ENCODE data around the gene NFKBIA.
A peak's percentile ranks its signal among the peaks of the same experiment; 100 is the strongest.

NFKBIA gene

DNA sequence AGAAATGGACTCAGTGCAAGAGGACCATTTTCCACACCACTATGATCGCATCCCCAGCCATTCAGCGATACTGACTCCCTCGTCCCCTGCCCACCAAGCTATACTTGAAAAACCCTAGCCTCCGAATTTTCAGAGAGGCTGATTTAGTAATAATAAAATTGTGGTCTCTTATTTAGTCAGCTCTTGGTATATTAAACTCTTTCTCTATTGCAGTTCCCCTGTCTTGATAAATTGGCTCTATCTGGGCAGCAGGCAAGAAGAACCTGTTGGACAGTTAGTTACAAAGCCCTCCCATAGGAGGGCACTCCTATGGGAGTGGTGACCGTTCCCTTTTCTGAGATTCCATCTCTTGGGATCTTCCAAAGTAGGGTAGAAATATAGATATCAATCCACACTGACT, 33.6 kb downstream of the NFKBIA start:
- Histone ChIP-seq H3K4me2 (0 out of 22 replicates have a peak overlapping the region, but pooled peaks of 1 of the 11 experiments have one; percentile 93), H3K27ac (no peak overlapping the region), H4K20me1 (no peaks in the 10 kb centered on the region), H3K9me3 (replicated peaks in 1 of 11) (peaks cover 6 to 25% (median 15%) of the 10 kb centered on the region in 11 experiments; a peak in 20 of 22 replicates), H3K9ac (no peak overlapping the region), H3K4me1 (peaks cover 38 to 89% (median 60%) of the 10 kb centered on the region in 10 experiments), H3K4me3 (no peak overlapping the region), H3K36me3 (no peaks in the 10 kb centered on the region), H3K27me3 (no peaks in the 10 kb centered on the region)
- no peak for TF ChIP-seq Cebpa-rat (IDR thresholded peaks at IDR 0.05)

DNA sequence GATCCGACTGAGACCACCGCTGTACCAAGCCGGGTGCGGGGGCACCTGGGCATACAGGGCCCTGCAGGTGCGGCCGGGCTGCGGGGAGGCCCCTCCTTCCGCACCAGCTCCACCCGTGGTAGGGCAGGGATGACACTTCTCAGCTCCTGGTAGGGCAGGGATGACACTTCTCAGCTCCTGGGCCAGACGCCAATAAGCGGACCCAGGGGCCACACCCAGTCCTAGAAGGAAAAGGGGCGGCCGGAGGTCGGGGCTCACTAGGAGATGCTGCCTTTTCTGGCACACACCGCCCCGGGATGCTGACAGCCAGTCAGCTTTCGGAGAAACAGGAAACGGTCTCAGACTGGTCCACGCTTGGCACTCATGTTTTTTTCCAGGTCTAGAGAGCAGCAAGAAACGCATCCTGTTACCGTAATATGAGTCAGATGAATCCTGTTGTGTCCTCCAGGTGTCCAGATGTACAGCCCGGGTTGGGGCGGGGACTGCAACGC, 34.8 kb downstream of the NFKBIA start:
- Histone ChIP-seq H3K9ac (peak overlapping the region in 1 of 11 experiments; percentile 7; a peak in 1 of 22 replicates), H3K9me3 (replicated peaks in 1 of 11) (peaks cover 6 to 25% (median 15%) of the 10 kb centered on the region in 11 experiments; a peak in 20 of 22 replicates), H3K27me3 (no peaks in the 10 kb centered on the region), H3K4me3 (no peak overlapping the region), H3K4me2 (peak overlapping the region; percentile 38 to 93 (median 83); a peak in 21 of 22 replicates), H3K36me3 (no peaks in the 10 kb centered on the region), H3K27ac (peak overlapping the region in 4 of 11 experiments; percentile 23 to 92 (median 46); a peak in 6 of 22 replicates), H3K4me1 (peaks cover 50 to 89% (median 68%) of the 10 kb centered on the region in 10 experiments), H4K20me1 (no peaks in the 10 kb centered on the region)
- TF ChIP-seq Cebpa-rat (IDR thresholded peaks at IDR 0.05): no peak

DNA sequence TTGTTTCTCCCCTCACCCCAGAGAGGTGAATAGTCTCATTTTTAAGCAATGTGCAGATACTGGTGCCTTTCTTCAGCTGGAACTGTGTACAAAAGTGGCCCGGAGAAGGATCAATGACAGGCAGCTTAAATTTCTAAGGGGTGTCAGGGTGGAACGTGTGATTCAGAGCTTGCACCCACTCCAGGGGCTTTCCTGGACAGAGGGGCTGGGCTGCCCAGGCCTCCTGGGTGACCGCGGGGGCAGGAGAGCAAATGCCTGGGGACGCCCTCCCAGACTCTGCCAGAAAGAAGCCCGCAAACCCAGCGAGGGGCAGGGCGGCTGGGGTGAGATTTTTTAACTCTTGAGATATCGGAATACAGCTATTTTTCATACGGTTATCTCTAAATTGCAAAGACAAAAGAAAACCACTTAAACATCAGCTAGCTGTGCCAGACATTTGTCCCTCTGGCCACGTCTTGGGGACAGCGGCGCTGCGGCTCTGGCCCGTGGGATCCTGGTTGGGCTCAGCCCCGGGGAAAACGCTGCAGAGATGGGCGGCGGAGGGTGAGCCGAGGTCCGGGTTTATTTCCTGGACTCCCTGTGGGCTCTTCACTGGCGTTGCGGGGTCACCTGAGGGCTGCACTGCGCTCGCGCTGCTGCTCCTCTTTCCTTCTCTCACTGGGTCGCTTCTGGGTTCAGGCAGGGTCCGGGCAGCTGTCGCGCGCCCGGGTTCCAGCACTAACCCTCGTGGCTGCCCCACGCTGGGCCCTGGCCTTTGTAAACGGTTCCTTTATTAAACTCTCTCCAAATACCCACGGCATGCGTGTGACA, 35.8 kb downstream of the NFKBIA start:
- no peak for TF ChIP-seq Cebpa-rat (IDR thresholded peaks at IDR 0.05)
- peak overlapping the region in 9 of 11 experiments; percentile 19 to 82 (median 67); a peak in 9 of 22 replicates for H3K9ac ChIP-seq
- H3K9me3 ChIP-seq (replicated peaks in 1 of 11): peaks cover 6 to 25% (median 15%) of the 10 kb centered on the region in 11 experiments; a peak in 20 of 22 replicates
- no peaks in the 10 kb centered on the region for H3K36me3 ChIP-seq
- H3K27ac ChIP-seq: peak overlapping the region in 10 of 11 experiments; percentile 2 to 95 (median 78); a peak in 18 of 22 replicates
- H4K20me1 ChIP-seq: no peaks in the 10 kb centered on the region
- no peak overlapping the region for H3K4me3 ChIP-seq
- H3K4me1 ChIP-seq: peaks cover 50 to 89% (median 59%) of the 10 kb centered on the region in 10 experiments
- no peaks in the 10 kb centered on the region for H3K27me3 ChIP-seq
- H3K4me2 ChIP-seq: peak overlapping the region; percentile 76 to 93 (median 83)

DNA sequence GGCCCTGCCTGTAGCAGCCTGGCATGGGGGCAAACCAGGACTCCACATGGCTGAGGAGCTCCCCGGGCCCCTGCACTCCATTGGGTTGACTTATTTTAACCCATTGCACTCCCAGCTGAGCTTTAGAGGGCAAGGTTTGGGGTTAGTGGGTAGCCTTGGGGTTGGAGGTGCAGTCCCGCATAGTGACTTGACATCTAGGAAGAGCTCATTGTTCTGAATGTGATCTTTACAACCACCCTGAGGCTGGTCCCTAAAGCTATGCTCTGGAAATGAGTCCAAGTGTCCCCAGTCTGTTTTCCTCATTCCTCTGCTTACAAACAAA, 36.4 kb downstream of the NFKBIA start:
- Histone ChIP-seq H3K4me3 (0 out of 20 replicates have a peak overlapping the region, but pooled peaks of 1 of the 10 experiments have one; percentile 4), H3K4me2 (peak overlapping the region; percentile 76 to 93 (median 83)), H3K27ac (peak overlapping the region in 10 of 11 experiments; percentile 65 to 95 (median 78); a peak in 19 of 22 replicates), H3K9ac (peak overlapping the region; percentile 24 to 82 (median 65); a peak in 17 of 22 replicates), H3K4me1 (peaks cover 50 to 88% (median 59%) of the 10 kb centered on the region in 10 experiments), H3K27me3 (no peaks in the 10 kb centered on the region), H3K9me3 (replicated peaks in 1 of 11) (peaks cover 6 to 25% (median 15%) of the 10 kb centered on the region in 11 experiments; a peak in 20 of 22 replicates), H4K20me1 (no peaks in the 10 kb centered on the region), H3K36me3 (no peaks in the 10 kb centered on the region)
- TF ChIP-seq Cebpa-rat (IDR thresholded peaks at IDR 0.05): no peak

DNA sequence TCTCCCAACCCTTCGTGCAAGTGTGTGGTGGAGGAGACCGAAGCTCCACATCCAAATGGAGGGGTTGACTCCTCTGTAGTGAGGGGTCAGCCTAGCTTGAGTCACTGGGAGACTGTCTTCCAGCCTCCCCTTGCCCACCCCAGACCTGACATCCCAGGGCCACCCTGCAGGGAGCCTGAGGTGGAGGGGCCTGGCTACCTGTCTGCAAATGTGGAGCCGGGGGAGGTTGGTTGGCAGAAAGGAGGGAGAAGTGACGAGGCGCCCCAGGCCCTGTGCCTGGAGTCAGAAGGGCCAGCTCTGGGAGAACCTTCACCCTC, 37.5 kb downstream of the NFKBIA start:
- H3K4me3 ChIP-seq: peak overlapping the region in 2 of 10 experiments; percentile 4 to 24; a peak in 1 of 20 replicates
- peak overlapping the region; percentile 65 to 95 (median 79) for H3K27ac ChIP-seq

DNA sequence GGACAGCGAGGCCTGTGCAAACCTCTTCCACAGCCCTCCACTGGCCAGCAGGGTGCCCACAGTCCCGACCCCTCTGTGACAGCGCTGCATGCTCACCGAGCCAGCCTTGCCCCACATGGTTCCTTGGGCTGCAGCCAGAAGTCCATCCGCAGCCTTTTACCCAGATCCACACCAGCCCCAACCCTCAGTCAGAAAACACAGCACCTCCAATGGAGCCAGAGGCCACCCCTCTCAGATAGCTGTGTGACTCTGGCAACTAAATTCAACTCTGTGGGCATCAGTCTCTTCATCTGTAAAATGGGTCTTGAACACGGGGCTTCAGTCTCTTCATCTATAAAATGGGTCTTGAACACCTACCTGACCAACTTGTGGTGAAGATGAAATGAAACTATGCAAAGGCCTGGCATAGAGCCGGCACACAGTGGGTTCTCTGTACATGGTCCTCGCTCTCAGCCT, 38.0 kb downstream of the NFKBIA start:
- H3K4me3 ChIP-seq: no peak overlapping the region
- H3K36me3 ChIP-seq: no peaks in the 10 kb centered on the region
- no peaks in the 10 kb centered on the region for H3K27me3 ChIP-seq
- H3K4me1 ChIP-seq: peaks cover 50 to 90% (median 58%) of the 10 kb centered on the region in 10 experiments
- peak overlapping the region; percentile 76 to 93 (median 83) for H3K4me2 ChIP-seq
- TF ChIP-seq Cebpa-rat (IDR thresholded peaks at IDR 0.05): no peak
- H3K9me3 ChIP-seq (replicated peaks in 1 of 11): peaks cover 6 to 15% (median 10%) of the 10 kb centered on the region in 11 experiments; a peak in 20 of 22 replicates
- H4K20me1 ChIP-seq: no peaks in the 10 kb centered on the region
- peak overlapping the region; percentile 65 to 95 (median 79) for H3K27ac ChIP-seq
- H3K9ac ChIP-seq: peak overlapping the region; percentile 1 to 82 (median 65); a peak in 15 of 22 replicates

More for the DNA sequence above, 37.5 kb downstream of the NFKBIA start:
- no peaks in the 10 kb centered on the region for H3K36me3 ChIP-seq
- H3K4me2 ChIP-seq: peak overlapping the region; percentile 76 to 93 (median 83)
- peaks cover 6 to 19% (median 12%) of the 10 kb centered on the region in 11 experiments; a peak in 20 of 22 replicates for H3K9me3 ChIP-seq (replicated peaks in 1 of 11)
- peaks cover 50 to 88% (median 58%) of the 10 kb centered on the region in 10 experiments for H3K4me1 ChIP-seq
- no peak for TF ChIP-seq Cebpa-rat (IDR thresholded peaks at IDR 0.05)
- no peaks in the 10 kb centered on the region for H3K27me3 ChIP-seq
- peak overlapping the region; percentile 50 to 82 (median 65); a peak in 20 of 22 replicates for H3K9ac ChIP-seq
- no peaks in the 10 kb centered on the region for H4K20me1 ChIP-seq

DNA sequence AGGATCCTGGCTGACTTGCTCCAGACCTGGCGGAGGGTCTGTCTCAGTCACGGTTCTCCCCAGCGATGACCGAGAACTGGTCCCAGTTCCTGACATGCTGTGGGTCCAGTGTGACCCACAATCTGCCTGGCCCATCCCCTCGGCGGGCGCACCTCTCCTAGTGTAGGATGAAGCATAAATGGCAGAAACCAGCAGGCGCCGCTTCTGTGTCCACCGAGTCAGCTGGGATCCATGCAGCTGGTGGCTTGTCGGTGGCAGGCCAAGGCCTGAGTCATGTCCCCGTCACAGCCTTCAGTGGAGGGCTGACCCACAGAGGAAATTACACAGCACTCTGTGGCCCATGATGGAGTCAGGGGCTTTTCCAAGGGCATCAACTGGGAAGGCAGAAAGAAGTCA, 38.5 kb downstream of the NFKBIA start:
- no peak for TF ChIP-seq Cebpa-rat (IDR thresholded peaks at IDR 0.05)
- peaks cover 50 to 90% (median 58%) of the 10 kb centered on the region in 10 experiments for H3K4me1 ChIP-seq
- H3K9ac ChIP-seq: peak overlapping the region in 7 of 11 experiments; percentile 2 to 82 (median 64); a peak in 12 of 22 replicates
- H3K27ac ChIP-seq: peak overlapping the region; percentile 65 to 95 (median 79)
- H3K9me3 ChIP-seq (replicated peaks in 1 of 11): peaks cover 3 to 10% (median 5%) of the 10 kb centered on the region in 11 experiments; a peak in 19 of 22 replicates
- no peak overlapping the region; a peak in 1 of 20 replicates for H3K4me3 ChIP-seq
- H4K20me1 ChIP-seq: no peaks in the 10 kb centered on the region
- no peaks in the 10 kb centered on the region for H3K27me3 ChIP-seq
- peak overlapping the region; percentile 76 to 93 (median 83) for H3K4me2 ChIP-seq
- no peaks in the 10 kb centered on the region for H3K36me3 ChIP-seq

DNA sequence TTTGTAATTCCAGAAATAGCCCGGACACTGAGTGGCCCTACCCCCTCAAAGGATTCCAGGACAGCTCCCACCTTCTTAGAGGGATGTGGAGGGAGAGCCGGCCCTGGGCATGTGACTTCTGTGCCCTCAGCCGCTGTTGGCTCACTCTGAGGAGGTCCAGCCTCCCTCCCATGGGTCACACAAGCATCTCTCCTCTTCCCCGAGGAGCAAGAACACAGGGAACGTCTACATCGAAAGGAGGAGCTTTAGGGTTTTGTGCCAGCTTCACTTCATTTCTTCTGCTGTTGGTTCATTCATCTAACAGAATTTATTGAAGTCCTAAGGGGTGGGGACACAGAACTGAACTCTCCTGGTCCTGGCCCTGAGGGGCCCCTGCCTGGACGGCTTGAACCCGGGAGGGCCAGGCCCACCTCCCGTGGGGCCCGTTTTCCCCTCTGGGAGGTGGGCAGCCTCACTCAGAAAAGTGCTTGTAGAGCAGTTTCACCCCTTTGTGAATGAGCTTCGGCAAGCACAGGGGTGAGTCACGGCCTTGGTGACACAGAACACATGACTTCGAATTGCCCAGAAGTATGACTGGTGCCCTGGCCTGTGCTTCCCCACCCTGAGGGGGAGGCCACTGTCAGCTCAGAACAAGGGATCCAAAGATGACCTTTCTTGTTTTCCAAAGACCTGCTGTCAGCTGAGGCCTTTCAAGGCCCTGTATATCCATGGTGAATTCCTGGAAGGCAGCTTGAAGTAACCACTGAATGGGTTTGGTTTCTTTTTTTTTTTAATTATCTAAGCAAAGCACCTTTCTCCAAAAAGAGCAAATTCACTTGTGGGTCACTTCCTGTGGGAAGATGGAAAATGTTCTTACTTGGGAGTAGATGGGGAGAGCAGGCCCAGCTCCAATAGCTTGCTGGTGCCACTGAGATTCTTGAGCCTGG, 39.2 kb downstream of the NFKBIA start:
- peak overlapping the region; percentile 76 to 93 (median 83) for H3K4me2 ChIP-seq
- peaks cover 50 to 86% (median 57%) of the 10 kb centered on the region in 10 experiments for H3K4me1 ChIP-seq
- H3K9ac ChIP-seq: peak overlapping the region in 7 of 11 experiments; percentile 2 to 82 (median 64); a peak in 11 of 22 replicates
- no peak overlapping the region; a peak in 1 of 20 replicates for H3K4me3 ChIP-seq
- peaks cover 0 to 5% (median 0%) of the 10 kb centered on the region in 11 experiments; a peak in 1 of 22 replicates for H3K9me3 ChIP-seq (replicated peaks in 1 of 11)
- H3K27me3 ChIP-seq: no peaks in the 10 kb centered on the region
- H3K27ac ChIP-seq: peak overlapping the region; percentile 65 to 95 (median 79); a peak in 20 of 22 replicates
- no peaks in the 10 kb centered on the region for H4K20me1 ChIP-seq
- no peaks in the 10 kb centered on the region for H3K36me3 ChIP-seq
- TF ChIP-seq Cebpa-rat (IDR thresholded peaks at IDR 0.05): no peak
